ENCODE measurements around the gene TAF10. TPM values are rescaled to one million over a fixed set of nuclear protein-coding genes. Genes with fewer than 3 reads are reported as not detected.

TAF10 gene
- total and polyA plus RNA-seq, 2 of the 13 experiments (the other 11 are each of a cell fraction or from before 2014, with no cell fraction given), result 71.3 to 134 TPM

DNA sequence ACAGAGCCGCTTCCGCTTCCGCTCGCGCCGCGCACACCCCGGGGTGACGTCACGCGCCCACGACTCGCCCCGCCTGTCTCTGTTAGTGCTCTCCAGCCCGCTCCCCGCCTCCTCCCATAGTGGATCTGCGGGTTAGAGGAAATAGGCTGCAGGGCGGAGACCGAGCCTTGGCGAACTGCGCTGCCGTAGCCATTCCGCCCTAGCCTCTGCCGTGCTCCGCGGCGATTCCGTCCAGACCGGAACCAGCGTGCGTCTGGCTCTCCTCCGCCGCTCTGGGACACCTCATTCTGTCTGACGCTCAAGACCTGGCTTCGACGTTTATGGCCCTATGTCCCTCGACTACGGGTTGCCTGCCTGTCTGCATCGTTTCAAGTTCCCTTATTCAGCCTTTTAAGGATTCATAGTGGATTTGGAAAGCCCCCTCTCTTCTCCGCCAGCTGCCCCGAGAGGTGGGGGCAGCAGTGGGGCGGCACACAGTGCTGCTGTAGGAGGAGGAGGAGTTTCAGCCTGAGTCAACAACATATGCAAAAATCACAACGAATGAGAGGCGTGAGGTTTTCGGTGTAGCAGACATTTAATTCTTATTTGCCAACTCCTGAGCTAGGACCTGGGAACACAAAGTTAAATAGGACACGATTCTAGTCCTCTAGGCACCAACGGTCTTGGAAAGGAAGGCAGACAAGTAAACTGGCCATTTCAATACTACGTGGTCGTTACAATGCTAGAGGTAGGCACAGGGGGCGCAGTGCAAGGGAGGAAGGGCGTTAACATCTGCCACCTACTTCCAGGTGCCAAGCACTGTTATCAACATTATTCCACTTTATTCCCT, at the start of gene TAF10 (continued):
- peak; percentile 89 for TF ChIP-seq DRAP1 (CRISPR knock-in tag; IDR thresholded peaks at IDR 0.05)
- TF ChIP-seq, protein P1, sequence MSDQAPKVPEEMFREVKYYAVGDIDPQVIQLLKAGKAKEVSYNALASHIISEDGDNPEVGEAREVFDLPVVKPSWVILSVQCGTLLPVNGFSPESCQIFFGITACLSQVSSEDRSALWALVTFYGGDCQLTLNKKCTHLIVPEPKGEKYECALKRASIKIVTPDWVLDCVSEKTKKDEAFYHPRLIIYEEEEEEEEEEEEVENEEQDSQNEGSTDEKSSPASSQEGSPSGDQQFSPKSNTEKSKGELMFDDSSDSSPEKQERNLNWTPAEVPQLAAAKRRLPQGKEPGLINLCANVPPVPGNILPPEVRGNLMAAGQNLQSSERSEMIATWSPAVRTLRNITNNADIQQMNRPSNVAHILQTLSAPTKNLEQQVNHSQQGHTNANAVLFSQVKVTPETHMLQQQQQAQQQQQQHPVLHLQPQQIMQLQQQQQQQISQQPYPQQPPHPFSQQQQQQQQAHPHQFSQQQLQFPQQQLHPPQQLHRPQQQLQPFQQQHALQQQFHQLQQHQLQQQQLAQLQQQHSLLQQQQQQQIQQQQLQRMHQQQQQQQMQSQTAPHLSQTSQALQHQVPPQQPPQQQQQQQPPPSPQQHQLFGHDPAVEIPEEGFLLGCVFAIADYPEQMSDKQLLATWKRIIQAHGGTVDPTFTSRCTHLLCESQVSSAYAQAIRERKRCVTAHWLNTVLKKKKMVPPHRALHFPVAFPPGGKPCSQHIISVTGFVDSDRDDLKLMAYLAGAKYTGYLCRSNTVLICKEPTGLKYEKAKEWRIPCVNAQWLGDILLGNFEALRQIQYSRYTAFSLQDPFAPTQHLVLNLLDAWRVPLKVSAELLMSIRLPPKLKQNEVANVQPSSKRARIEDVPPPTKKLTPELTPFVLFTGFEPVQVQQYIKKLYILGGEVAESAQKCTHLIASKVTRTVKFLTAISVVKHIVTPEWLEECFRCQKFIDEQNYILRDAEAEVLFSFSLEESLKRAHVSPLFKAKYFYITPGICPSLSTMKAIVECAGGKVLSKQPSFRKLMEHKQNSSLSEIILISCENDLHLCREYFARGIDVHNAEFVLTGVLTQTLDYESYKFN (CRISPR knock-in tag; conservative IDR thresholded peaks at IDR 0.05), result peak; percentile 58
- TF ChIP-seq ZNF607 (CRISPR knock-in tag; IDR thresholded peaks at IDR 0.05; ENCODE audit: borderline replicate concordance), result peak; percentile 60
- TF ChIP-seq ZNF670 (CRISPR knock-in tag; IDR thresholded peaks at IDR 0.05; ENCODE audit: borderline replicate concordance), result no peak; the same call in 1 of the 2 replicates
- peak; percentile 67; the same call in 1 of the 2 replicates for TF ChIP-seq BRF2 (CRISPR knock-in tag; IDR thresholded peaks at IDR 0.05)
- TF ChIP-seq HMGA1 (CRISPR knock-in tag; conservative IDR thresholded peaks at IDR 0.05), result no peak
- TF ChIP-seq SRF (IDR thresholded peaks at IDR 0.05; ENCODE audit: low read depth, low read length), result no peak
- TF ChIP-seq JUNB (CRISPR knock-in tag; IDR thresholded peaks at IDR 0.05; ENCODE audit: borderline replicate concordance), result no peak
- TF ChIP-seq, protein P2, sequence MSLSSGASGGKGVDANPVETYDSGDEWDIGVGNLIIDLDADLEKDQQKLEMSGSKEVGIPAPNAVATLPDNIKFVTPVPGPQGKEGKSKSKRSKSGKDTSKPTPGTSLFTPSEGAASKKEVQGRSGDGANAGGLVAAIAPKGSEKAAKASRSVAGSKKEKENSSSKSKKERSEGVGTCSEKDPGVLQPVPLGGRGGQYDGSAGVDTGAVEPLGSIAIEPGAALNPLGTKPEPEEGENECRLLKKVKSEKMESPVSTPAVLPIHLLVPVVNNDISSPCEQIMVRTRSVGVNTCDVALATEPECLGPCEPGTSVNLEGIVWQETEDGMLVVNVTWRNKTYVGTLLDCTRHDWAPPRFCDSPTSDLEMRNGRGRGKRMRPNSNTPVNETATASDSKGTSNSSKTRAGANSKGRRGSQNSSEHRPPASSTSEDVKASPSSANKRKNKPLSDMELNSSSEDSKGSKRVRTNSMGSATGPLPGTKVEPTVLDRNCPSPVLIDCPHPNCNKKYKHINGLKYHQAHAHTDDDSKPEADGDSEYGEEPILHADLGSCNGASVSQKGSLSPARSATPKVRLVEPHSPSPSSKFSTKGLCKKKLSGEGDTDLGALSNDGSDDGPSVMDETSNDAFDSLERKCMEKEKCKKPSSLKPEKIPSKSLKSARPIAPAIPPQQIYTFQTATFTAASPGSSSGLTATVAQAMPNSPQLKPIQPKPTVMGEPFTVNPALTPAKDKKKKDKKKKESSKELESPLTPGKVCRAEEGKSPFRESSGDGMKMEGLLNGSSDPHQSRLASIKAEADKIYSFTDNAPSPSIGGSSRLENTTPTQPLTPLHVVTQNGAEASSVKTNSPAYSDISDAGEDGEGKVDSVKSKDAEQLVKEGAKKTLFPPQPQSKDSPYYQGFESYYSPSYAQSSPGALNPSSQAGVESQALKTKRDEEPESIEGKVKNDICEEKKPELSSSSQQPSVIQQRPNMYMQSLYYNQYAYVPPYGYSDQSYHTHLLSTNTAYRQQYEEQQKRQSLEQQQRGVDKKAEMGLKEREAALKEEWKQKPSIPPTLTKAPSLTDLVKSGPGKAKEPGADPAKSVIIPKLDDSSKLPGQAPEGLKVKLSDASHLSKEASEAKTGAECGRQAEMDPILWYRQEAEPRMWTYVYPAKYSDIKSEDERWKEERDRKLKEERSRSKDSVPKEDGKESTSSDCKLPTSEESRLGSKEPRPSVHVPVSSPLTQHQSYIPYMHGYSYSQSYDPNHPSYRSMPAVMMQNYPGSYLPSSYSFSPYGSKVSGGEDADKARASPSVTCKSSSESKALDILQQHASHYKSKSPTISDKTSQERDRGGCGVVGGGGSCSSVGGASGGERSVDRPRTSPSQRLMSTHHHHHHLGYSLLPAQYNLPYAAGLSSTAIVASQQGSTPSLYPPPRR (CRISPR knock-in tag; IDR thresholded peaks at IDR 0.05; ENCODE audit: borderline replicate concordance), result 0 out of 2 replicates have a peak, but pooled peaks have one; percentile 65
- TF ChIP-seq, protein P3, sequence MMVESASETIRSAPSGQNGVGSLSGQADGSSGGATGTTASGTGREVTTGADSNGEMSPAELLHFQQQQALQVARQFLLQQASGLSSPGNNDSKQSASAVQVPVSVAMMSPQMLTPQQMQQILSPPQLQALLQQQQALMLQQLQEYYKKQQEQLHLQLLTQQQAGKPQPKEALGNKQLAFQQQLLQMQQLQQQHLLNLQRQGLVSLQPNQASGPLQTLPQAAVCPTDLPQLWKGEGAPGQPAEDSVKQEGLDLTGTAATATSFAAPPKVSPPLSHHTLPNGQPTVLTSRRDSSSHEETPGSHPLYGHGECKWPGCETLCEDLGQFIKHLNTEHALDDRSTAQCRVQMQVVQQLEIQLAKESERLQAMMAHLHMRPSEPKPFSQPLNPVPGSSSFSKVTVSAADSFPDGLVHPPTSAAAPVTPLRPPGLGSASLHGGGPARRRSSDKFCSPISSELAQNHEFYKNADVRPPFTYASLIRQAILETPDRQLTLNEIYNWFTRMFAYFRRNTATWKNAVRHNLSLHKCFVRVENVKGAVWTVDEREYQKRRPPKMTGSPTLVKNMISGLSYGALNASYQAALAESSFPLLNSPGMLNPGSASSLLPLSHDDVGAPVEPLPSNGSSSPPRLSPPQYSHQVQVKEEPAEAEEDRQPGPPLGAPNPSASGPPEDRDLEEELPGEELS (CRISPR knock-in tag; IDR thresholded peaks at IDR 0.05), result peak; percentile 55
- 0 out of 2 replicates have a peak, but pooled peaks have one; percentile 76 for TF ChIP-seq MZF1 (CRISPR knock-in tag; IDR thresholded peaks at IDR 0.05; ENCODE audit: borderline replicate concordance)
- TF ChIP-seq BRCA1 (CRISPR knock-in tag; IDR thresholded peaks at IDR 0.05), result no peak
- TF ChIP-seq ZNF747 (CRISPR knock-in tag; IDR thresholded peaks at IDR 0.05; ENCODE audit: borderline replicate concordance), result peak; percentile 82; the same call in 1 of the 2 replicates
- no peak; the same call in 1 of the 2 replicates for TF ChIP-seq ZNF431 (CRISPR knock-in tag; IDR thresholded peaks at IDR 0.05; ENCODE audit: borderline replicate concordance, low read depth)
- TF ChIP-seq ZNF556 (CRISPR knock-in tag; IDR thresholded peaks at IDR 0.05; ENCODE audit: borderline replicate concordance), result no peak

Data from HepG2 (cell line).